ENCODE results near the gene PHF21A.

PHF21A gene

GRCh38 chr11:45983471-45983845 is 137.8 kb downstream of the PHF21A start:
- no peak for TF ChIP-seq TAF1 (IDR thresholded peaks at IDR 0.05; ENCODE audit: borderline replicate concordance, insufficient read depth, low read length)
- TF ChIP-seq POLR2AphosphoS5 (IDR thresholded peaks at IDR 0.05; ENCODE audit: low read depth, low read length), result no peak
- no peak for TF ChIP-seq REST (IDR thresholded peaks at IDR 0.05; ENCODE audit: insufficient read depth in 1 of 2, low read depth in 2 of 2, low read length in 2 of 2)
- TF ChIP-seq SIN3A (IDR thresholded peaks at IDR 0.05; ENCODE audit: borderline replicate concordance, insufficient read depth, low read length), result no peak
- no peak for TF ChIP-seq FOXP2 (optimal IDR thresholded peaks at IDR 0.05; ENCODE audit: borderline replicate concordance, extremely low read depth, extremely low read length, insufficient read depth)

GRCh38 chr11:45982656-45983470 is 138.4 kb downstream of the PHF21A start:
- TF ChIP-seq REST (IDR thresholded peaks at IDR 0.05; ENCODE audit: insufficient read depth in 1 of 2, low read depth in 2 of 2, low read length in 2 of 2) (no peak), FOXP2 (optimal IDR thresholded peaks at IDR 0.05; ENCODE audit: borderline replicate concordance, extremely low read depth, extremely low read length, insufficient read depth) (peak; percentile 91)

GRCh38 chr11:45974806-45975205 is 146.4 kb downstream of the PHF21A start:
- no peak for TF ChIP-seq TAF1 (IDR thresholded peaks at IDR 0.05; ENCODE audit: borderline replicate concordance, insufficient read depth, low read length)
- no peak for TF ChIP-seq SIN3A (IDR thresholded peaks at IDR 0.05; ENCODE audit: borderline replicate concordance, insufficient read depth, low read length)
- no peak for TF ChIP-seq POLR2AphosphoS5 (IDR thresholded peaks at IDR 0.05; ENCODE audit: low read depth, low read length)
- TF ChIP-seq FOXP2 (optimal IDR thresholded peaks at IDR 0.05; ENCODE audit: borderline replicate concordance, extremely low read depth, extremely low read length, insufficient read depth), result no peak
- no peak for TF ChIP-seq REST (IDR thresholded peaks at IDR 0.05; ENCODE audit: insufficient read depth in 1 of 2, low read depth in 2 of 2, low read length in 2 of 2)

GRCh38 chr11:45973601-45974000 is 147.7 kb downstream of the PHF21A start:
- TF ChIP-seq REST (IDR thresholded peaks at IDR 0.05; ENCODE audit: insufficient read depth in 1 of 2, low read depth in 2 of 2, low read length in 2 of 2) (no peak), FOXP2 (optimal IDR thresholded peaks at IDR 0.05; ENCODE audit: borderline replicate concordance, extremely low read depth, extremely low read length, insufficient read depth) (no peak), SIN3A (IDR thresholded peaks at IDR 0.05; ENCODE audit: borderline replicate concordance, insufficient read depth, low read length) (no peak), TAF1 (IDR thresholded peaks at IDR 0.05; ENCODE audit: borderline replicate concordance, insufficient read depth, low read length) (no peak), POLR2AphosphoS5 (IDR thresholded peaks at IDR 0.05; ENCODE audit: low read depth, low read length) (no peak)

Measured in PFSK-1 (cell line).